Left ventricle myocardium inferior (tissue), 1 donor: ENCODE results near the gene TMEM187. TPM values are rescaled to one million over a fixed set of nuclear protein-coding genes. Genes with fewer than 3 reads are reported as not detected.

Experiments used
- DNase-seq: peaks from one replicate; pipeline ENCODE4 v3.0.0-alpha.2; 2020
- H3K27ac ChIP-seq: fragments of 200-600 bp; replicated peaks from 2 replicates; pipeline ENCODE4 v1.8.0; 2021
- H3K27me3 ChIP-seq: fragments of 200-600 bp; 2 replicates; pipeline ENCODE4 v1.8.0; 2021; ENCODE audit warnings: low read depth
- H3K36me3 ChIP-seq: fragments of 200-600 bp; 2 replicates; pipeline ENCODE4 v1.8.0; 2021
- H3K4me1 ChIP-seq: fragments of 200-600 bp; 2 replicates; pipeline ENCODE4 v1.8.0; 2021
- H3K4me3 ChIP-seq: fragments of 200-600 bp; 2 replicates; pipeline ENCODE4 v1.8.0; 2021; ENCODE audit warnings: mild to moderate bottlenecking, moderate library complexity
- H3K9me3 ChIP-seq: fragments of 200-600 bp; replicated peaks from 2 replicates; pipeline ENCODE4 v1.8.0; 2021
- CTCF ChIP-seq: fragments of 200-600 bp; IDR thresholded peaks from 2 replicates; pipeline ENCODE4 v1.8.0; 2021; ENCODE audit warnings: antibody characterized with exemption, mild to moderate bottlenecking, borderline replicate concordance
- intact Hi-C: fragments of 100-400 bp; cut with micrococcal nuclease; formaldehyde crosslinking; loops from one replicate; pipeline ENCODE4 v1.11.0; 2022
- total RNA-seq: library from RNA; stranded (reverse); fragmentation: NEBNext Ultra II Directional; extraction: Animal tissue kit (Norgen Biotek cat#: 25700); gene quantifications from one replicate; pipeline ENCODE4 v1.2.1, GENCODE V29; 2021
- donor health status: DM: no; HTN: yes; CAD: no; lungs with severe emphysema.

TMEM187 gene
- total RNA-seq, 1 donor from 2014 or later = 6.4 TPM

GRCh38 chrX:153964105-153964504, 8.4 kb upstream of the TMEM187 start:
- DNase-seq = no peak
- Histone ChIP-seq H3K9me3 (no peaks in the 10 kb centered on the region), H3K36me3 (peaks cover 36% of the 10 kb centered on the region), H3K4me3 (no peak overlapping the region), H3K27me3 (no peaks in the 10 kb centered on the region), H3K4me1 (peaks cover 47% of the 10 kb centered on the region), H3K27ac (no peak overlapping the region)
- intact Hi-C loops = no loop called here
- no peak for TF ChIP-seq CTCF

GRCh38 chrX:153965406-153965805, 7.1 kb upstream of the TMEM187 start:
- no peak for TF ChIP-seq CTCF
- Histone ChIP-seq H3K4me3 (no peak overlapping the region), H3K27me3 (no peaks in the 10 kb centered on the region), H3K4me1 (peaks cover 56% of the 10 kb centered on the region), H3K27ac (no peak overlapping the region), H3K36me3 (peaks cover 25% of the 10 kb centered on the region), H3K9me3 (no peaks in the 10 kb centered on the region)
- no peak for DNase-seq
- intact Hi-C loops = no loop called here

GRCh38 chrX:153966283-153966688, 6.3 kb upstream of the TMEM187 start:
- H3K4me1 ChIP-seq = peaks cover 56% of the 10 kb centered on the region
- no peaks in the 10 kb centered on the region for H3K9me3 ChIP-seq
- H3K36me3 ChIP-seq = peaks cover 17% of the 10 kb centered on the region
- peak overlapping the region; percentile 76 for H3K27ac ChIP-seq
- H3K27me3 ChIP-seq = no peaks in the 10 kb centered on the region
- H3K4me3 ChIP-seq = peak overlapping the region; percentile 11
- TF ChIP-seq CTCF = no peak
- DNase-seq = no peak
- intact Hi-C loops = no loop called here

GRCh38 chrX:153966841-153967535, 5.6 kb upstream of the TMEM187 start:
- no peaks in the 10 kb centered on the region for H3K27me3 ChIP-seq
- no peak for DNase-seq
- H3K27ac ChIP-seq = peak overlapping the region; percentile 76
- no peak for TF ChIP-seq CTCF
- no peaks in the 10 kb centered on the region for H3K9me3 ChIP-seq
- intact Hi-C loops = no loop called here
- peaks cover 10% of the 10 kb centered on the region for H3K36me3 ChIP-seq
- H3K4me1 ChIP-seq = peaks cover 56% of the 10 kb centered on the region
- peak overlapping the region; percentile 11 for H3K4me3 ChIP-seq

- DNase-seq = no peak
- Histone ChIP-seq H3K36me3 (peaks cover 5% of the 10 kb centered on the region), H3K27ac (peak overlapping the region; percentile 76), H3K27me3 (no peaks in the 10 kb centered on the region), H3K4me1 (peaks cover 56% of the 10 kb centered on the region), H3K4me3 (peak overlapping the region; percentile 83), H3K9me3 (no peaks in the 10 kb centered on the region)
- TF ChIP-seq CTCF = no peak
- intact Hi-C loops = no loop called here
Measured at GRCh38 chrX:153967536-153968224, 4.9 kb upstream of the TMEM187 start.
